K562 (cell line): ENCODE measurements around the gene EID2. TPM values are rescaled to one million over a fixed set of nuclear protein-coding genes. Genes with fewer than 3 reads are reported as not detected.

Experiments used
- BRCA1 ChIP-seq, 2 experiments: fragments of 450-650 bp in 1 of 2; sonication (generic) in 1 of 2; formaldehyde crosslinking in 1 of 2; IDR thresholded peaks; 2 replicates each; pipeline versions ENCODE4 v1.5.0 to v1.6.1; 2017 to 2020; ENCODE audit warnings: mild to moderate bottlenecking in 1 of 2, missing genetic modification reagents in 1 of 2
- CEBPZ ChIP-seq: fragments of 150-350 bp; IDR thresholded peaks from 2 replicates; pipeline ENCODE4 v1.6.1; 2014; ENCODE audit warnings: low read depth, mild to moderate bottlenecking, low read length, borderline replicate concordance
- DIDO1 ChIP-seq: fragments of 450-650 bp; IDR thresholded peaks from 2 replicates; pipeline ENCODE4 v1.6.1; 2016; ENCODE audit warnings: low read depth, missing biosample characterization, missing genetic modification characterization
- E2F3 ChIP-seq: fragments of 250-450 bp; sonication (Bioruptor Pico); IDR thresholded peaks from 2 replicates; pipeline ENCODE4 v1.4.0; 2020; ENCODE audit warnings: mild to moderate bottlenecking
- ETV1 ChIP-seq: fragments of 450-650 bp; conservative IDR thresholded peaks from 2 replicates; pipeline ENCODE4 v1.6.1; 2016; ENCODE audit warnings: missing genetic modification characterization, control low read depth, low read depth, missing compliant biosample characterization
- EWSR1 ChIP-seq: fragments of 450-650 bp; IDR thresholded peaks from 2 replicates; pipeline ENCODE4 v1.6.1; 2018; ENCODE audit warnings: borderline replicate concordance, mild to moderate bottlenecking, low read depth, moderate library complexity; ENCODE audit not compliant: partially characterized antibody
- NR2F6 ChIP-seq: fragments of 450-650 bp; formaldehyde crosslinking; IDR thresholded peaks from 2 replicates; pipeline ENCODE4 v1.4.0; 2020; ENCODE audit warnings: mild to moderate bottlenecking
- RBBP5 ChIP-seq: fragments of 200-600 bp; sonication (generic); IDR thresholded peaks from 2 replicates; pipeline ENCODE4 v1.6.1; 2012; ENCODE audit warnings: borderline replicate concordance, mild to moderate bottlenecking, low read length, control low read depth, inconsistent platforms; ENCODE audit not compliant: insufficient read depth, poor library complexity, severe bottlenecking
- RFX5 ChIP-seq: IDR thresholded peaks from 2 replicates; pipeline ENCODE4 v1.6.1; 2011; ENCODE audit warnings: low read depth, mild to moderate bottlenecking, improper control_type of control experiment, low read length
- SMAD1 ChIP-seq: fragments of 150-350 bp; IDR thresholded peaks from 2 replicates; pipeline ENCODE4 v1.6.1; 2014; ENCODE audit warnings: low read length, low read depth; ENCODE audit not compliant: partially characterized antibody
- U2AF2 ChIP-seq: fragments of 200-400 bp; formaldehyde crosslinking; optimal IDR thresholded peaks from 2 replicates; pipeline ENCODE3; 2017; ENCODE audit warnings: low read depth, mild to moderate bottlenecking, low read length
- ZBTB17 ChIP-seq: fragments of 450-650 bp; formaldehyde crosslinking; IDR thresholded peaks from 2 replicates; pipeline ENCODE4 v1.4.0; 2020; ENCODE audit warnings: mild to moderate bottlenecking
- ZNF197 ChIP-seq: fragments of 200-800 bp; sonication (Bioruptor generic); IDR thresholded peaks from 2 replicates; pipeline ENCODE4 v1.6.1; 2016; ENCODE audit warnings: low read depth, missing genetic modification characterization, missing compliant biosample characterization
- ZNF318 ChIP-seq, 2 experiments: fragments of 450-650 bp; IDR thresholded peaks; 2 replicates each; pipeline ENCODE4 v1.6.1; 2016; ENCODE audit warnings: mild to moderate bottlenecking in 2 of 2, borderline replicate concordance in 1 of 2, low read depth in 1 of 2, moderate library complexity in 1 of 2
- ZNF75A ChIP-seq: fragments of 450-650 bp; formaldehyde crosslinking; IDR thresholded peaks from 2 replicates; pipeline ENCODE4 v1.4.0; 2020; ENCODE audit warnings: mild to moderate bottlenecking
- polyA plus RNA-seq, 8 experiments: library from polyadenylated mRNA; depleted of rRNA in 4 of 8; stranded (reverse) in 5 of 8; unstranded in 3 of 8; fragments of >200 nt; fragmentation: Nextera tagmentation in 2 of 8; fragmentation: Illumina TruSeq in 1 of 8; extraction: Ambion mirVana in 2 of 8; extraction: Trizol in 1 of 8; gene quantifications; 2 replicates each; pipeline versions ENCODE4 v1.2.1 to v1.2.3, GENCODE V29; 2011 to 2014; ENCODE audit warnings: inconsistent platforms in 1 of 8, missing spikeins in 1 of 8
- total RNA-seq, 7 experiments: library from RNA; depleted of rRNA in 6 of 7; stranded (reverse); fragments of >200 nt in 6 of 7; fragmentation: Illumina TruSeq in 2 of 7; extraction: Trizol in 2 of 7; gene quantifications; 2 replicates each; pipeline versions ENCODE4 v1.2.1 to v1.2.3, GENCODE V29; 2011 to 2021; ENCODE audit warnings: low replicate concordance in 1 of 7

Gene EID2
- total and polyA plus RNA-seq, 9 of the 15 experiments (the other 6 are each of a cell fraction or from before 2014, with no cell fraction given), result 2.5 to 18.5 (median 11.3) TPM

- TF ChIP-seq E2F3 (CRISPR knock-in tag), result no peak
- no peak for TF ChIP-seq RBBP5
- no peak for TF ChIP-seq ETV1 (tag)
- no peak for TF ChIP-seq NR2F6
- TF ChIP-seq RFX5, result no peak
- TF ChIP-seq CEBPZ, result no peak
- no peak for TF ChIP-seq ZNF318 (IDR thresholded peaks at IDR 0.05; ENCODE audit: borderline replicate concordance in 1 of 2, low read depth in 1 of 2)
- TF ChIP-seq ZNF197, result no peak
- TF ChIP-seq U2AF2, result no peak
- no peak for TF ChIP-seq DIDO1 (tag)
- no peak for TF ChIP-seq EWSR1
- no peak for TF ChIP-seq ZNF75A (CRISPR knock-in tag)
- no peak for TF ChIP-seq ZBTB17 (CRISPR knock-in tag)
- no peak for TF ChIP-seq BRCA1 (IDR thresholded peaks at IDR 0.05)
- no peak for TF ChIP-seq BRCA1 (CRISPR knock-in tag; IDR thresholded peaks at IDR 0.05)
- no peak for TF ChIP-seq SMAD1
Measured at GRCh38 chr19:39497996-39498797, 41.8 kb downstream of the EID2 start (continued).
